ENCODE results near the gene CCN2. TPM values are rescaled to one million over a fixed set of nuclear protein-coding genes. Genes with fewer than 3 reads are reported as not detected.
"Not testable (repeated sequence)": the region's sequence is repeated elsewhere in the genome, so short reads cannot be mapped to it uniquely, and the experiment has no call there.

The CCN2 gene
- total RNA-seq, 4 donors from 2014 or later: 8.9 to 110 (median 25.9) TPM

DNA sequence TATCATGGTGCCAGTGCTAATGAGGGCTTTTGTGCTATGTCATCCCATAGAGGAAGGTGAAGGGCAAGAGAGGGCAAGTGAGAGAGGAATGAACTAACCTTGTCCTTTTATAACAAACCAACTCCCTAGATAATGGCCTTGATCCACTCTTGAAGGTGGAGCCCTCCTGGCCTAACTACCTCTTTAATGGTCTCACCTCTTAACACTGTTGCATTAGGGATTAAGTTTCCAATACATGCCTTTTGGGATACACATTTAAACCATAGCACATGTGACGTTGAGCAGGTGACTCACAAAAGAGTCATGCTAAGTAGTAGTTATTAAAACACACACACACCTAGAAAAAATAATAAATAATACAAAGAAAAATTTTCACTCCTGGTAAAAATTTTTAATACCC is 36.9 kb downstream of the CCN2 start:
- H3K4me1 ChIP-seq: no peaks in the 10 kb centered on the region
- intact Hi-C loops (cut with DNase I): loop anchor here (10.0 kb wide), 1 partner anchor 219 kb away; no protein-coding TSS in a partner anchor
- H3K9me3 ChIP-seq: no peaks in the 10 kb centered on the region

DNA sequence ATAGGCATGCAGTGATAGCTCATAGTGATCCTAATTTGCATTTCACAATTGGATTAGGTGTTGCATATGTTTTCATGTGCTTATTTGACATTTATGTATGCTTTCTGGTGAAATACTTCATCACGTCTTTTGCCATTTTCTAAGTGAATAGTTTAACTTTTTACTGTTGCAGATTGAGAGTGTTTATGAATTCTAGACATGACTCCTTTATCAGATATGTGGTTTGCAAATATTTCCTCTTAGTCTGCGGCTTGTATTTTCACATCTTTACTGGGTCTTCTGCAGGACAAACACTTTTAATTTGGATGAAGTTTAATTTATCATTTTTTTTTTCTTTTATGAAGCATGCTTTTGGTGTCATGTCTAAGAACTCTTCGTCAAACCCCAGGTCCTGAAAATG is 39.2 kb downstream of the CCN2 start:
- Histone ChIP-seq H3K36me3 (no peaks in the 10 kb centered on the region), H3K27ac (no peak overlapping the region), H3K4me3 (no peak overlapping the region), H3K4me1 (no peaks in the 10 kb centered on the region), H3K27me3 (peaks cover 0 to 34% (median 0%) of the 10 kb centered on the region in 4 donors), H3K9me3 (no peaks in the 10 kb centered on the region)
- TF ChIP-seq POLR2A (IDR thresholded peaks at IDR 0.05): no peak
- TF ChIP-seq, protein P1, sequence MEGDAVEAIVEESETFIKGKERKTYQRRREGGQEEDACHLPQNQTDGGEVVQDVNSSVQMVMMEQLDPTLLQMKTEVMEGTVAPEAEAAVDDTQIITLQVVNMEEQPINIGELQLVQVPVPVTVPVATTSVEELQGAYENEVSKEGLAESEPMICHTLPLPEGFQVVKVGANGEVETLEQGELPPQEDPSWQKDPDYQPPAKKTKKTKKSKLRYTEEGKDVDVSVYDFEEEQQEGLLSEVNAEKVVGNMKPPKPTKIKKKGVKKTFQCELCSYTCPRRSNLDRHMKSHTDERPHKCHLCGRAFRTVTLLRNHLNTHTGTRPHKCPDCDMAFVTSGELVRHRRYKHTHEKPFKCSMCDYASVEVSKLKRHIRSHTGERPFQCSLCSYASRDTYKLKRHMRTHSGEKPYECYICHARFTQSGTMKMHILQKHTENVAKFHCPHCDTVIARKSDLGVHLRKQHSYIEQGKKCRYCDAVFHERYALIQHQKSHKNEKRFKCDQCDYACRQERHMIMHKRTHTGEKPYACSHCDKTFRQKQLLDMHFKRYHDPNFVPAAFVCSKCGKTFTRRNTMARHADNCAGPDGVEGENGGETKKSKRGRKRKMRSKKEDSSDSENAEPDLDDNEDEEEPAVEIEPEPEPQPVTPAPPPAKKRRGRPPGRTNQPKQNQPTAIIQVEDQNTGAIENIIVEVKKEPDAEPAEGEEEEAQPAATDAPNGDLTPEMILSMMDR (IDR thresholded peaks at IDR 0.05): no peak
- 44 to 48% methylated on average over 3 of the region's 3 CpGs for WGBS, 2 donors
- DNase-seq: no peak
- intact Hi-C loops (cut with DNase I): loop anchor here (10.0 kb wide), 1 partner anchor 217 kb away; no protein-coding TSS in a partner anchor

More for the DNA sequence above, 36.9 kb downstream of the CCN2 start:
- no peak for DNase-seq
- WGBS, 2 donors: 31 to 42% methylated on average over 1 of the region's 1 CpG
- Histone ChIP-seq H3K4me3 (no peak overlapping the region), H3K27me3 (peaks cover 0 to 42% (median 0%) of the 10 kb centered on the region in 4 donors), H3K36me3 (no peaks in the 10 kb centered on the region), H3K27ac (no peak overlapping the region)
- TF ChIP-seq, protein P1 (IDR thresholded peaks at IDR 0.05): no peak
- no peak for TF ChIP-seq POLR2A (IDR thresholded peaks at IDR 0.05)

DNA sequence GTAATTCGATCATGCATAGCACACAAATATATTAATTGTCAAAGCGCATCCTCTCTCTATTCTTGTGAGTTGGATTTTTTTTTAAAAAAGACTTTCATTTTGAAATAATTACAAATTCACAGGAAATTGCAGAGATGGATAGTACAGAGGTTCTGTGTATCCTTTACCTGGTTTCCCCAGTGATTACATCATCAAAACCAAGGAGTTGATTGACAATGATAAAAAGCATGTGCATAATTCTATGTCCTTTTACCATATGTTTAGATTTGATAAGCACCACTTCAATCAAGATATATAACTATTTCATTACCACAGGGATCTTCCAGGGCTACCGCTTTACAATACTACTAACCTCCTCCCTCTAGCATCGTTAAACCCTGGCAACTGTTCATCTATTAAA is 40.2 kb downstream of the CCN2 start:
- TF ChIP-seq POLR2A (IDR thresholded peaks at IDR 0.05): no peak
- TF ChIP-seq, protein P1 (IDR thresholded peaks at IDR 0.05): no peak
- no peak for DNase-seq
- WGBS, 2 donors: 54 to 55% methylated on average over 4 of the region's 4 CpGs
- Histone ChIP-seq H3K27me3 (peaks cover 0 to 34% (median 0%) of the 10 kb centered on the region in 4 donors), H3K36me3 (no peaks in the 10 kb centered on the region), H3K9me3 (no peaks in the 10 kb centered on the region), H3K4me1 (no peaks in the 10 kb centered on the region), H3K4me3 (no peak overlapping the region), H3K27ac (no peak overlapping the region)
- intact Hi-C loops (cut with DNase I): loop anchor here (10.0 kb wide), 1 partner anchor 216 kb away; no protein-coding TSS in a partner anchor

DNA sequence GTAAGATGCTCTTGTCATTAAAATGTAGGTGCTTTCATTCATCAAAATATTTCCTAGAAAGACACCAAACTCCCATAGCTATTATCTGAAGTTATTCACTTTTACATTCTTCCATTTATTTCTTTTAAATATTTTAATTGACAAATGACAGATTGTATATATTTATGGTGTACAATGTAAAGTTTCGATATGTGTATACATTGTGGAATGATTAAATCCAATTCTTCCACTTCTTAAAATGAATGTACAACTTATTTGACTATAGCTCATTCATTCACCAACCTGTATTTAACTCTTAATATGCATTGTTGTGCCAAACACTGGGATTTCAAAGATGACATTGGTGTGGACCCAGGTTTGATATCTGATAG is 41.0 kb downstream of the CCN2 start:
- DNase-seq: no peak
- no peaks in the 10 kb centered on the region for H3K36me3 ChIP-seq
- no peak for TF ChIP-seq POLR2A (IDR thresholded peaks at IDR 0.05)
- TF ChIP-seq, protein P1 (IDR thresholded peaks at IDR 0.05): no peak
- 75 to 76% methylated on average over 1 of the region's 1 CpG for WGBS, 2 donors
- H3K9me3 ChIP-seq: no peaks in the 10 kb centered on the region
- H3K4me3 ChIP-seq: no peak overlapping the region
- intact Hi-C loops (cut with DNase I): loop anchor here (10.0 kb wide), 1 partner anchor 215 kb away; no protein-coding TSS in a partner anchor
- H3K27ac ChIP-seq: no peak overlapping the region
- peaks cover 0 to 30% (median 0%) of the 10 kb centered on the region in 4 donors for H3K27me3 ChIP-seq
- H3K4me1 ChIP-seq: no peaks in the 10 kb centered on the region

DNA sequence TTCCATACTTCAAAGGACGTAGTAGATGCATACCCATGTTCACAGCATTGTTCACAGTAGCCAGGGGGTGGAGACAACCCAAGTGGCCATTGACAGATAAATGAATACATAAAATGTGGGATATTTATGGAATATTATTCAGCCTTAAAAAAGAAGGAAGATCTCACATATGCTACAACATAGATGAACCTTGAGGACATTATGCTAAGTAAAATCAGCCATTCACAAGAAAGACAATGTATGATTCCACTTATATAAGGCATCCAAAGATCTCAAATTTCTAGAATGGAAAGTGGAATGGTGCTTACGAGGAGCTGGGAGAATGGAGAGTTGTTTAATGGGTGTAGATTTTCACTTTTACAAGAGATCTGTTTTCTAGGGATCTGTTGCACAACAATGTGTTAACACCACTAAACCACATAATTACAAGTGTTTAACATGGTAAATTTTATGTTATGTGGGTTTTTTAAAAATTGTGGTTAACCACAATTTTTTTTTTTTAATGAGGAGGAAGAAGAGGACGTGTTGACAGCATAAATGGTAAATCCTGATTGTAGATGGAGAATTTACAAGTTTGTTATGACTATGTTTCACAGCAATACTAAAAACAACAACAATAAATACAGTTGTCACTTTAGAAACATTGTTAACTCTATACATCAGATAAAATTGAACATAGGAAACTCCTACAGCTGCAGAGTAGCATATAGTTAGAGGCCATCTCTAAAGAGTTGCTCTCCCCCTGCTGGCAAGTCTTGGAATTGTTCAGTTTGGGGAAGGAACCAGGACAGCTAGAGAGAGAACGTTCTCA is 41.6 kb downstream of the CCN2 start:
- no peak for DNase-seq

DNA sequence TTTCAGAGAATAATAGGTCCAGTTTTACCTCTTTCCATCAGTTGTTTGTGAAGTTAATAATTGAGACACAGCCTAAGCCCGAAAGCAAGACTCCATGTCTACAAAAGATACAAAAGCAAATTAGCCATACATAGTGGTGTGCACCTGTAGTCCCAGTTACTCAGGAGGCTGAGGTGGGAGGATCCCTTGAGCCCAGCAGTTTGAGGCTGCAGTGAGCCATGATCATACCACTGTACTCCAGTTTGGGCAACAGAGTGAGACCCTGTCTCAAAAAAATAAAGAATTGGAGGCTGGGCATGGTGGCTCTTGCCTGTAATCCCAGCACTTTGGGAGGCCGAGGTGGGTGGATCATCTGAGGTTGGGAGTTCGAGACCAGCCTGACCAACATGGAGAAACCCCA is 42.4 kb downstream of the CCN2 start:
- intact Hi-C loops (cut with DNase I); H3K9me3 ChIP-seq; H3K27ac ChIP-seq; DNase-seq; H3K4me1 ChIP-seq; H3K36me3 ChIP-seq; H3K4me3 ChIP-seq: not testable (repeated sequence)
- 65 to 100% methylated on average over 1 to 3 of the region's 3 CpGs for WGBS, 2 donors
- peaks cover 0 to 30% (median 0%) of the 10 kb centered on the region in 4 donors for H3K27me3 ChIP-seq

More for the DNA sequence above, 41.6 kb downstream of the CCN2 start:
- Histone ChIP-seq H3K27ac (no peak overlapping the region), H3K27me3 (peaks cover 0 to 30% (median 0%) of the 10 kb centered on the region in 4 donors), H3K9me3 (no peaks in the 10 kb centered on the region), H3K4me3 (no peak overlapping the region), H3K36me3 (no peaks in the 10 kb centered on the region), H3K4me1 (no peaks in the 10 kb centered on the region)
- WGBS, 2 donors: 54 to 57% methylated on average over 4 of the region's 4 CpGs
- intact Hi-C loops (cut with DNase I): loop anchor here (10.0 kb wide), 1 partner anchor 215 kb away; no protein-coding TSS in a partner anchor
- no peak for TF ChIP-seq POLR2A (IDR thresholded peaks at IDR 0.05)
- TF ChIP-seq, protein P1 (IDR thresholded peaks at IDR 0.05): peak; percentile 65 to 89 (median 80)

DNA sequence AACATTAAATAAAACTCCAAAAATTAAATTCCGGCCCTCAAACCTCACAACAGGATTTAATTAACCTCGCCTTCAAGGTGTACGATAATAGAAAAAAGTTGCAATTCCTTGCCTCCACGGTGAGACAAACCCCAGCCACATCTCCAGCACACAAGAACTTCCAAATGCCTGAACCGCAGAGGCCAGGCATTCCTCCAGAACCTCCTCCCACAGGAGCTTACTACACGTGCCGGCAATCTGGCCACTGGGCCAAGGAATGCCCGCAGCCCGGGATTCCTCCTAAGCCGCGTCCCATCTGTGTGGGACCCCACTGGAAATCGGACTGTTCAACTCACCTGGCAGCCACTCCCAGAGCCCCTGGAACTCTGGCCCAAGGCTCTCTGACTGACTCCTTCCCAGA is 47.4 kb downstream of the CCN2 start:
- H3K36me3 ChIP-seq; intact Hi-C loops (cut with DNase I); H3K4me3 ChIP-seq; H3K4me1 ChIP-seq; H3K27ac ChIP-seq; DNase-seq; H3K9me3 ChIP-seq; H3K27me3 ChIP-seq: not testable (repeated sequence)
- WGBS, 2 donors: 89 to 93% methylated on average over 5 to 9 of the region's 12 CpGs
